LNCaP clone FGC (cell line): ENCODE data around the gene NFKB1.

ENCODE experiments used
- DNase-seq: peaks from one replicate; pipeline ENCODE4 v3.0.0-alpha.2; 2011; ENCODE audit warnings: low read depth
- H3K4me3 ChIP-seq: 2 replicates; pipeline ENCODE4 v1.5.1; 2011; ENCODE audit warnings: mild to moderate bottlenecking, low read depth, low read length, control low read depth
- CTCF ChIP-seq: IDR thresholded peaks from 2 replicates; pipeline ENCODE4 v1.5.1; 2012; ENCODE audit warnings: mild to moderate bottlenecking; ENCODE audit not compliant: control insufficient read depth, insufficient read depth; ENCODE audit errors: extremely low read depth

Gene NFKB1

GRCh38 chr4:102500352-102500695 lies 835 bp upstream of the NFKB1 start:
- DNase-seq: no peak
- peak overlapping the region; percentile 74 for H3K4me3 ChIP-seq
- TF ChIP-seq CTCF: no peak

- peak; percentile 21; the same call in 1 of the 2 replicates for TF ChIP-seq CTCF
- peak overlapping the region; percentile 74 for H3K4me3 ChIP-seq
- no peak for DNase-seq
Observed at GRCh38 chr4:102501447-102501696, 213 bp downstream of the NFKB1 start.

GRCh38 chr4:102502543-102502818 lies 1.3 kb downstream of the NFKB1 start:
- no peak for DNase-seq

GRCh38 chr4:102503301-102503746 lies 2.2 kb downstream of the NFKB1 start:
- DNase-seq: no peak
- peak overlapping the region; percentile 74 for H3K4me3 ChIP-seq

More at GRCh38 chr4:102502543-102502818, 1.3 kb downstream of the NFKB1 start:
- no peak for TF ChIP-seq CTCF
- H3K4me3 ChIP-seq: peak overlapping the region; percentile 74

GRCh38 chr4:102503831-102504786 lies 3.0 kb downstream of the NFKB1 start:
- no peak for DNase-seq
- TF ChIP-seq CTCF: no peak
- H3K4me3 ChIP-seq: peak overlapping the region; percentile 74

More at GRCh38 chr4:102503301-102503746, 2.2 kb downstream of the NFKB1 start:
- TF ChIP-seq CTCF: no peak

- no peak for DNase-seq
- H3K4me3 ChIP-seq: no peak overlapping the region
- no peak for TF ChIP-seq CTCF
Observed at GRCh38 chr4:102504941-102505340, 3.8 kb downstream of the NFKB1 start.

- H3K4me3 ChIP-seq: no peak overlapping the region
- no peak for DNase-seq
- no peak for TF ChIP-seq CTCF
Observed at GRCh38 chr4:102505708-102506107, 4.5 kb downstream of the NFKB1 start.
